Measurements from ENCODE around the gene RFXAP. TPM values are rescaled to one million over a fixed set of nuclear protein-coding genes. Genes with fewer than 3 reads are reported as not detected.

RFXAP gene
- total RNA-seq, 1 experiment from 2014 or later, result 4.4 TPM

DNA sequence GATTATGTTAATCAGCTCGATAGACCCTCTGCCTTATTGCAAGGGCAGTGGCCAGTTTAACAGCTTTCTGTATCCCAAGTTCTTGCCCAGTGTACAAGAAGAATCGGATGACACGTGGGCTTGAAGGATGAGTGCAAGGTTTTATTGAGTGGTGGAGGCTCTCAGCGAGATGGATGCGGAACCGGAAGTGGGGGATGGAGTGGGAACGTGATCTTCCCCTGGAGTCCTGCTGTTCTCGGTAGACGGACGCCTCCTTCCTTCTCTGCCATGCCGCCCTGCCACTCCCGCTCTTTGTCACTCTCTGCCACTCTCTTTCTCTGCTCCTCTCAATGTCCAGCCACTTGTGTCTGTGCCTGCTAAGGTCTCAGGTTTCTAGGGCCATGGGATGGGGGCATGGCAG is 21.0 kb downstream of the RFXAP start:
- Histone ChIP-seq H3K36me3 (ENCODE audit: control insufficient read depth in 1 of 2, insufficient read depth in 2 of 2, low read length in 2 of 2) (no peaks in the 10 kb centered on the region), H3K79me2 (ENCODE audit: insufficient read depth, low read length) (no peaks in the 10 kb centered on the region), H3K9ac (ENCODE audit: low read length) (no peak overlapping the region), H3K4me1 (ENCODE audit: control insufficient read depth in 1 of 2, insufficient read depth in 2 of 2, low read length in 2 of 2) (no peaks in the 10 kb centered on the region), H3K9me3 (ENCODE audit: control insufficient read depth in 1 of 2, insufficient read depth in 1 of 2, low read depth in 1 of 2, low read length in 2 of 2) (no peaks in the 10 kb centered on the region), H4K20me1 (ENCODE audit: insufficient read depth) (no peaks in the 10 kb centered on the region), H3K27ac (ENCODE audit: low read depth, low read length) (no peak overlapping the region), H3K9me2 (ENCODE audit: insufficient read depth) (no peaks in the 10 kb centered on the region), H3K27me3 (ENCODE audit: insufficient read depth, low read length) (no peaks in the 10 kb centered on the region), H3K4me3 (replicated peaks in 1 of 2; ENCODE audit: low read depth in 1 of 2, low read length in 2 of 2) (no peak overlapping the region), H2AFZ (ENCODE audit: low read depth, low read length, poor library complexity, severe bottlenecking) (no peak overlapping the region), H3K4me2 (ENCODE audit: low read length) (no peak overlapping the region)
- DNase-seq (ENCODE audit: low read depth, low spot score), result no peak
- ChIA-PET POLR2A (no interaction called here), CTCF (no interaction called here), RAD21 (ENCODE audit: low non-redundant PET in 1 of 2, low total read pairs in 2 of 2, uncharacterized antibody in 2 of 2, unreplicated experiment in 2 of 2) (no interaction called here)
- TF ChIP-seq CBX3 (IDR thresholded peaks at IDR 0.05; ENCODE audit: low read depth) (no peak), EZH2 (IDR thresholded peaks at IDR 0.05) (no peak), ZFX (IDR thresholded peaks at IDR 0.05) (no peak), SP1 (IDR thresholded peaks at IDR 0.05; ENCODE audit: low read depth) (no peak), SIN3A (IDR thresholded peaks at IDR 0.05; ENCODE audit: low read depth) (no peak), JUND (IDR thresholded peaks at IDR 0.05) (no peak), ZNF274 (IDR thresholded peaks at IDR 0.05; ENCODE audit: low read depth, low read length) (no peak), RAD21 (IDR thresholded peaks at IDR 0.05; ENCODE audit: low read depth) (no peak), CEBPB (IDR thresholded peaks at IDR 0.05; ENCODE audit: low read depth) (no peak), EZH2phosphoT487 (IDR thresholded peaks at IDR 0.05; ENCODE audit: borderline replicate concordance) (no peak), POLR2A (IDR thresholded peaks at IDR 0.05; ENCODE audit: borderline replicate concordance, extremely low read depth, insufficient read depth, insufficient read length) (no peak), ELF1 (IDR thresholded peaks at IDR 0.05; ENCODE audit: borderline replicate concordance, low read depth) (no peak), FOSL1 (IDR thresholded peaks at IDR 0.05; ENCODE audit: low read depth) (no peak)
- TF ChIP-seq, protein P1, sequence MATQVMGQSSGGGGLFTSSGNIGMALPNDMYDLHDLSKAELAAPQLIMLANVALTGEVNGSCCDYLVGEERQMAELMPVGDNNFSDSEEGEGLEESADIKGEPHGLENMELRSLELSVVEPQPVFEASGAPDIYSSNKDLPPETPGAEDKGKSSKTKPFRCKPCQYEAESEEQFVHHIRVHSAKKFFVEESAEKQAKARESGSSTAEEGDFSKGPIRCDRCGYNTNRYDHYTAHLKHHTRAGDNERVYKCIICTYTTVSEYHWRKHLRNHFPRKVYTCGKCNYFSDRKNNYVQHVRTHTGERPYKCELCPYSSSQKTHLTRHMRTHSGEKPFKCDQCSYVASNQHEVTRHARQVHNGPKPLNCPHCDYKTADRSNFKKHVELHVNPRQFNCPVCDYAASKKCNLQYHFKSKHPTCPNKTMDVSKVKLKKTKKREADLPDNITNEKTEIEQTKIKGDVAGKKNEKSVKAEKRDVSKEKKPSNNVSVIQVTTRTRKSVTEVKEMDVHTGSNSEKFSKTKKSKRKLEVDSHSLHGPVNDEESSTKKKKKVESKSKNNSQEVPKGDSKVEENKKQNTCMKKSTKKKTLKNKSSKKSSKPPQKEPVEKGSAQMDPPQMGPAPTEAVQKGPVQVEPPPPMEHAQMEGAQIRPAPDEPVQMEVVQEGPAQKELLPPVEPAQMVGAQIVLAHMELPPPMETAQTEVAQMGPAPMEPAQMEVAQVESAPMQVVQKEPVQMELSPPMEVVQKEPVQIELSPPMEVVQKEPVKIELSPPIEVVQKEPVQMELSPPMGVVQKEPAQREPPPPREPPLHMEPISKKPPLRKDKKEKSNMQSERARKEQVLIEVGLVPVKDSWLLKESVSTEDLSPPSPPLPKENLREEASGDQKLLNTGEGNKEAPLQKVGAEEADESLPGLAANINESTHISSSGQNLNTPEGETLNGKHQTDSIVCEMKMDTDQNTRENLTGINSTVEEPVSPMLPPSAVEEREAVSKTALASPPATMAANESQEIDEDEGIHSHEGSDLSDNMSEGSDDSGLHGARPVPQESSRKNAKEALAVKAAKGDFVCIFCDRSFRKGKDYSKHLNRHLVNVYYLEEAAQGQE (IDR thresholded peaks at IDR 0.05; ENCODE audit: low read depth), result no peak
- TF ChIP-seq, protein P2, sequence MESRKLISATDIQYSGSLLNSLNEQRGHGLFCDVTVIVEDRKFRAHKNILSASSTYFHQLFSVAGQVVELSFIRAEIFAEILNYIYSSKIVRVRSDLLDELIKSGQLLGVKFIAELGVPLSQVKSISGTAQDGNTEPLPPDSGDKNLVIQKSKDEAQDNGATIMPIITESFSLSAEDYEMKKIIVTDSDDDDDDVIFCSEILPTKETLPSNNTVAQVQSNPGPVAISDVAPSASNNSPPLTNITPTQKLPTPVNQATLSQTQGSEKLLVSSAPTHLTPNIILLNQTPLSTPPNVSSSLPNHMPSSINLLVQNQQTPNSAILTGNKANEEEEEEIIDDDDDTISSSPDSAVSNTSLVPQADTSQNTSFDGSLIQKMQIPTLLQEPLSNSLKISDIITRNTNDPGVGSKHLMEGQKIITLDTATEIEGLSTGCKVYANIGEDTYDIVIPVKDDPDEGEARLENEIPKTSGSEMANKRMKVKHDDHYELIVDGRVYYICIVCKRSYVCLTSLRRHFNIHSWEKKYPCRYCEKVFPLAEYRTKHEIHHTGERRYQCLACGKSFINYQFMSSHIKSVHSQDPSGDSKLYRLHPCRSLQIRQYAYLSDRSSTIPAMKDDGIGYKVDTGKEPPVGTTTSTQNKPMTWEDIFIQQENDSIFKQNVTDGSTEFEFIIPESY (IDR thresholded peaks at IDR 0.05; ENCODE audit: extremely low read depth, insufficient replicate concordance, low read length), result no peak
- TF ChIP-seq, protein P3, sequence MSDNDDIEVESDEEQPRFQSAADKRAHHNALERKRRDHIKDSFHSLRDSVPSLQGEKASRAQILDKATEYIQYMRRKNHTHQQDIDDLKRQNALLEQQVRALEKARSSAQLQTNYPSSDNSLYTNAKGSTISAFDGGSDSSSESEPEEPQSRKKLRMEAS (IDR thresholded peaks at IDR 0.05), result no peak
- ATAC-seq, result no peak
- BruUV-seq (replicated peaks), result no TSS peak
- intact Hi-C loops (cut with micrococcal nuclease), result no loop called here

Measured in HCT116 (cell line).